ENCODE measurements around the gene KRTAP4-9.
"Not testable (repeated sequence)": the region's sequence is repeated elsewhere in the genome, so short reads cannot be mapped to it uniquely, and the experiment has no call there.

The KRTAP4-9 gene

GRCh38 chr17:41088760-41089352, 16.3 kb upstream of the KRTAP4-9 start:
- H3K4me3 ChIP-seq (ENCODE audit: low read length); DNase-seq (ENCODE audit: low read depth, low spot score): not testable (repeated sequence)

- no peak for DNase-seq (ENCODE audit: low read depth, low spot score)
- no peak overlapping the region for H3K4me3 ChIP-seq (ENCODE audit: low read length)
Observed at GRCh38 chr17:41096055-41096454, 9.1 kb upstream of the KRTAP4-9 start.

- no peak within 1 kb of the TSS for H3K4me3 ChIP-seq (ENCODE audit: low read length)
- DNase-seq (ENCODE audit: low read depth, low spot score): no peak
Observed at GRCh38 chr17:41098042-41098441, 7.1 kb upstream of the KRTAP4-9 start, which contains the start of gene KRTAP4-8. Gene KRTAP4-8, minus strand, starts transcription at chr17:41098142. Its CDS starts 58 bp downstream, at chr17:41098084.

- no peak overlapping the region for H3K4me3 ChIP-seq (ENCODE audit: low read length)
- DNase-seq (ENCODE audit: low read depth, low spot score): no peak
Observed at GRCh38 chr17:41098481-41098880, 6.7 kb upstream of the KRTAP4-9 start.

GRCh38 chr17:41099682-41100480, 5.3 kb upstream of the KRTAP4-9 start:
- not testable (repeated sequence) for DNase-seq (ENCODE audit: low read depth, low spot score); H3K4me3 ChIP-seq (ENCODE audit: low read length)

GRCh38 chr17:41101586-41102259, 3.5 kb upstream of the KRTAP4-9 start, which contains the start of gene KRTAP4-16:
Gene KRTAP4-16, minus strand, starts transcription at chr17:41102209. Its CDS starts 0 bp downstream, at chr17:41102209.
- no peak for DNase-seq (ENCODE audit: low read depth, low spot score)
- no peak within 1 kb of the TSS for H3K4me3 ChIP-seq (ENCODE audit: low read length)

- H3K4me3 ChIP-seq (ENCODE audit: low read length): no peak overlapping the region
- DNase-seq (ENCODE audit: low read depth, low spot score): no peak
Observed at GRCh38 chr17:41103896-41104295, 1.3 kb upstream of the KRTAP4-9 start.

- H3K4me3 ChIP-seq (ENCODE audit: low read length); DNase-seq (ENCODE audit: low read depth, low spot score): not testable (repeated sequence)
Observed at GRCh38 chr17:41104386-41105038, 677 bp upstream of the KRTAP4-9 start.

- H3K4me3 ChIP-seq (ENCODE audit: low read length): no peak overlapping the region
- no peak for DNase-seq (ENCODE audit: low read depth, low spot score)
Observed at GRCh38 chr17:41107941-41108450, 2.8 kb downstream of the KRTAP4-9 start.

GRCh38 chr17:41108728-41109386, 3.7 kb downstream of the KRTAP4-9 start:
- not testable (repeated sequence) for H3K4me3 ChIP-seq (ENCODE audit: low read length); DNase-seq (ENCODE audit: low read depth, low spot score)

GRCh38 chr17:41111151-41111885, 6.1 kb downstream of the KRTAP4-9 start:
- DNase-seq (ENCODE audit: low read depth, low spot score): no peak

GRCh38 chr17:41116297-41116696, 11.1 kb downstream of the KRTAP4-9 start:
- no peak overlapping the region for H3K4me3 ChIP-seq (ENCODE audit: low read length)
- DNase-seq (ENCODE audit: low read depth, low spot score): no peak

More at GRCh38 chr17:41111151-41111885, 6.1 kb downstream of the KRTAP4-9 start:
- no peak overlapping the region for H3K4me3 ChIP-seq (ENCODE audit: low read length)

GRCh38 chr17:41117846-41118386, 12.7 kb downstream of the KRTAP4-9 start, which contains the start of gene KRTAP4-11:
Gene KRTAP4-11, minus strand, starts transcription at chr17:41118373. Its CDS starts 58 bp downstream, at chr17:41118315.
- DNase-seq (ENCODE audit: low read depth, low spot score); H3K4me3 ChIP-seq (ENCODE audit: low read length): not testable (repeated sequence)

- no peak for DNase-seq (ENCODE audit: low read depth, low spot score)
- no peak overlapping the region for H3K4me3 ChIP-seq (ENCODE audit: low read length)
Observed at GRCh38 chr17:41118721-41119120, 13.5 kb downstream of the KRTAP4-9 start.

- DNase-seq (ENCODE audit: low read depth, low spot score): not testable (repeated sequence)
Observed at GRCh38 chr17:41119696-41120690, 14.8 kb downstream of the KRTAP4-9 start.

GRCh38 chr17:41121742-41122141, 16.6 kb downstream of the KRTAP4-9 start:
- H3K4me3 ChIP-seq (ENCODE audit: low read length): no peak overlapping the region
- no peak for DNase-seq (ENCODE audit: low read depth, low spot score)

More at GRCh38 chr17:41119696-41120690, 14.8 kb downstream of the KRTAP4-9 start:
- H3K4me3 ChIP-seq (ENCODE audit: low read length): not testable (repeated sequence)

All from Jurkat, Clone E6-1 (cell line).